GM23338 (cell line): ENCODE measurements around the gene CLPSL2. TPM values are rescaled to one million over a fixed set of nuclear protein-coding genes. Genes with fewer than 3 reads are reported as not detected.
A peak's percentile ranks its signal among the peaks of the same experiment; 100 is the strongest.

Source experiments
- ATAC-seq: fragments of 200-7000 bp; cut with Tn5 transposase; 3 replicates; pipeline ENCODE4 v1.9.1; 2020
- DNase-seq: peaks from one replicate; pipeline ENCODE4 v3.0.0-alpha.2; 2015; ENCODE audit warnings: low spot score
- H2AFZ ChIP-seq: fragments of 200-600 bp; sonication (generic); 2 replicates; pipeline ENCODE4 v1.8.0; 2016; ENCODE audit warnings: antibody characterized with exemption, mild to moderate bottlenecking, moderate library complexity
- H3F3A ChIP-seq: fragments of 200-600 bp; sonication (generic); replicated peaks from 2 replicates; pipeline ENCODE4 v1.8.0; 2017; ENCODE audit warnings: antibody characterized with exemption, mixed run types, low read depth
- H3K27ac ChIP-seq: fragments of 200-600 bp; sonication (generic); 2 replicates; pipeline ENCODE4 v1.6.1; 2016; ENCODE audit warnings: low read depth
- H3K27me3 ChIP-seq: fragments of 200-600 bp; sonication (generic); 2 replicates; pipeline ENCODE4 v1.8.0; 2016; ENCODE audit warnings: mild to moderate bottlenecking, mixed run types, moderate library complexity; ENCODE audit not compliant: insufficient read depth
- H3K36me3 ChIP-seq: fragments of 200-600 bp; sonication (generic); 2 replicates; pipeline ENCODE4 v1.8.0; 2016; ENCODE audit warnings: mild to moderate bottlenecking; ENCODE audit not compliant: insufficient read depth
- H3K4me1 ChIP-seq: fragments of 200-600 bp; sonication (generic); 2 replicates; pipeline ENCODE4 v1.8.0; 2016; ENCODE audit warnings: mild to moderate bottlenecking, moderate library complexity; ENCODE audit not compliant: insufficient read depth
- H3K4me2 ChIP-seq: fragments of 200-600 bp; sonication (generic); 2 replicates; pipeline ENCODE4 v1.7.1; 2017; ENCODE audit warnings: mixed run types
- H3K4me3 ChIP-seq: fragments of 200-600 bp; sonication (generic); 2 replicates; pipeline ENCODE4 v1.6.1; 2016; ENCODE audit warnings: mixed run types
- H3K79me2 ChIP-seq: fragments of 200-600 bp; sonication (generic); replicated peaks from 2 replicates; pipeline ENCODE4 v1.8.0; 2017; ENCODE audit warnings: mild to moderate bottlenecking; ENCODE audit not compliant: insufficient read depth
- H3K9me2 ChIP-seq: fragments of 200-600 bp; sonication (generic); 2 replicates; pipeline ENCODE4 v1.8.0; 2017; ENCODE audit not compliant: insufficient read depth
- H4K20me1 ChIP-seq: fragments of 200-600 bp; sonication (generic); replicated peaks from 2 replicates; pipeline ENCODE4 v1.8.0; 2017; ENCODE audit warnings: mild to moderate bottlenecking; ENCODE audit not compliant: insufficient read depth
- H3K27ac Mint-ChIP-seq: 2 replicates; pipeline ENCODE4 v1.8.0; 2020; ENCODE audit warnings: inconsistent platforms, mild to moderate bottlenecking, moderate library complexity, mixed read lengths
- H3K27me3 Mint-ChIP-seq: 3 replicates; pipeline ENCODE4 v1.8.0; 2022; ENCODE audit warnings: low read depth, mild to moderate bottlenecking, moderate library complexity, mixed read lengths, inconsistent platforms; ENCODE audit not compliant: insufficient read depth, poor library complexity
- H3K36me3 Mint-ChIP-seq: 3 replicates; pipeline ENCODE4 v1.8.0; 2021; ENCODE audit warnings: low read depth, mild to moderate bottlenecking, inconsistent platforms, moderate library complexity, mixed read lengths
- H3K4me1 Mint-ChIP-seq: 3 replicates; pipeline ENCODE4 v1.8.0; 2020; ENCODE audit warnings: mild to moderate bottlenecking, inconsistent platforms, mixed read lengths
- H3K4me3 Mint-ChIP-seq: 3 replicates; pipeline ENCODE4 v1.8.0; 2021; ENCODE audit warnings: moderate library complexity, mild to moderate bottlenecking, inconsistent platforms, mixed read lengths
- H3K9me3 Mint-ChIP-seq: 3 replicates; pipeline ENCODE4 v1.8.0; 2020; ENCODE audit warnings: moderate library complexity, mild to moderate bottlenecking, inconsistent platforms, mixed read lengths
- EZH2phosphoT487 ChIP-seq: fragments of 200-600 bp; sonication (generic); IDR thresholded peaks from one replicate; pipeline ENCODE4 v1.8.1; 2018; ENCODE audit warnings: antibody characterized with exemption; ENCODE audit not compliant: unreplicated experiment
- POLR2AphosphoS5 ChIP-seq: IDR thresholded peaks from 2 replicates; pipeline ENCODE4 v1.6.1; 2016; ENCODE audit warnings: antibody characterized with exemption, low read depth
- long read RNA-seq: library from polyadenylated mRNA; unstranded; transcript quantifications from one replicate; pipeline ENCODE4 v2.0.0, GENCODE V29; 2020; ENCODE audit not compliant: unreplicated experiment
- polyA plus RNA-seq: library from polyadenylated mRNA; unstranded; fragments of >200 nt; fragmentation: Nextera tagmentation; extraction: Ambion mirVana; gene quantifications from 2 replicates; pipeline ENCODE4 v1.2.1, GENCODE V29; 2016
- total RNA-seq: library from RNA; depleted of rRNA; stranded (reverse); fragments of >200 nt; shearing (Covaris generic); gene quantifications from 2 replicates; pipeline ENCODE4 v1.2.3, GENCODE V29; 2014; rRNA removed
- TF ChIP-seq, protein P1 (sequence below), 2 experiments: fragments of 200-600 bp in 1 of 2; sonication (generic) in 1 of 2; conservative IDR thresholded peaks; 2 replicates each; pipeline versions ENCODE4 v1.5.1 to v1.6.1; 2016 to 2017; ENCODE audit warnings: antibody characterized with exemption in 2 of 2, low read depth in 2 of 2, mild to moderate bottlenecking in 2 of 2, moderate library complexity in 1 of 2

CLPSL2 gene
- total RNA-seq (3.1 TPM in 1 of 2 replicates, not detected in the other), polyA plus RNA-seq (2.9 and 3.6 TPM in 2 replicates)
- long read RNA-seq, partial matches to known transcripts: 0 of 5 reads
- long read RNA-seq, other reads (novel, unspliced or antisense): 2 of 5 reads

DNA sequence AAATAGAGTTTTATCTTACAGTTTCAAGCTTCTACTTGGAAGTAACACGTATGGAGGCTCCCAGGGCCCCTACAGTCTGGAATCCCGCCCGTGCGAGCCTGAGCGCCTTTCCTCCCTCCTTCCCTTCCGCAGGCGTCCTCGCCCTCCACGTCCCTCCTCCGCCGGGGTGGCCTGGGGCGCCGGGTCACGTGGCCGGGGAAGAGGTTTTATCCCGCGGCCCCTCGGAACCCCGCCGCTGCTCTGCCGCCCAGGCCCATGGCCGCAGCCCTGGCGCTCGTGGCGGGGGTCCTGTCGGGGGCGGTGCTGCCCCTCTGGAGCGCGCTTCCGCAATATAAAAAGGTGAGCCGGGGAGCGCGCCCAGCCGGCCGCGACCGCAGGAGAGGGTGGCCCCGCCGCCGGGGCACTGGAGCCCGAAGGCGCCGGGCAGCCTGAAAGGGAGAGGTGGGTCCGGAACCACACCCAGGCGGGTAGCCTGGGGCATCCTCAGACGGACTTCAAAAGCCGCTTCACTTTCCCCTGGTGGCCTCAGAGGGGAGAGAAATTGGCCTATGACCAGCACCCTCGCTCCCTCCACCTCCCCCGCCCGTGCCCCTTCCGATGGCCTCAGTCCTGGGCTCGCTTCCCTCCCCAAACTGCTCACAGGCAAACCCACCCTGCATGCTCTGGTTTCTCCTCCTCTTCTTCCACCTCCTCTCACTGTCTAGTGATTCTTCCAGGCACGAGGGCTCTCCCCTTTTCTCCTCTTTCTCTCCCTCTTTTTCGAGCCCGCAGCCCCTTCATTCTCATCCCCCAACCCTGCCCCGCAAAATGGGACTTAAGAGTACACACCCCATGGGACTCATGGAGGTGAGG lies at the start of gene CLPSL2:
TSS of gene CLPSL2 (plus strand) at position 235 of the 852 bp plus-strand sequence. CDS start at position 256, 21 bp downstream.
- peak within 1 kb of the TSS; percentile 85 for H3K4me2 ChIP-seq
- H3K27ac ChIP-seq: no peak within 1 kb of the TSS
- Mint-ChIP-seq H3K4me1 (peaks cover 7% of the 10 kb centered on the region), H3K36me3 (no peaks in the 10 kb centered on the region; the same call in 2 of the 3 replicates), H3K27me3 (peaks cover 21% of the 10 kb centered on the region), H3K4me3 (peak within 1 kb of the TSS; percentile 79), H3K9me3 (no peaks in the 10 kb centered on the region; the same call in 2 of the 3 replicates), H3K27ac (no peak within 1 kb of the TSS)
- H2AFZ ChIP-seq: peak within 1 kb of the TSS; percentile 91
- H3K9me2 ChIP-seq: no peaks in the 10 kb centered on the region
- H3K4me3 ChIP-seq: peak within 1 kb of the TSS; percentile 66
- H4K20me1 ChIP-seq: no peaks in the 10 kb centered on the region
- peaks cover 6% of the 10 kb centered on the region; the same call in 1 of the 2 replicates for H3F3A ChIP-seq
- H3K79me2 ChIP-seq: no peaks in the 10 kb centered on the region
- DNase-seq (peak; percentile 84), ATAC-seq (peak; percentile 83)
- peak; percentile 55; the same call in 1 of the 2 replicates for TF ChIP-seq POLR2AphosphoS5
- TF ChIP-seq, protein P1, sequence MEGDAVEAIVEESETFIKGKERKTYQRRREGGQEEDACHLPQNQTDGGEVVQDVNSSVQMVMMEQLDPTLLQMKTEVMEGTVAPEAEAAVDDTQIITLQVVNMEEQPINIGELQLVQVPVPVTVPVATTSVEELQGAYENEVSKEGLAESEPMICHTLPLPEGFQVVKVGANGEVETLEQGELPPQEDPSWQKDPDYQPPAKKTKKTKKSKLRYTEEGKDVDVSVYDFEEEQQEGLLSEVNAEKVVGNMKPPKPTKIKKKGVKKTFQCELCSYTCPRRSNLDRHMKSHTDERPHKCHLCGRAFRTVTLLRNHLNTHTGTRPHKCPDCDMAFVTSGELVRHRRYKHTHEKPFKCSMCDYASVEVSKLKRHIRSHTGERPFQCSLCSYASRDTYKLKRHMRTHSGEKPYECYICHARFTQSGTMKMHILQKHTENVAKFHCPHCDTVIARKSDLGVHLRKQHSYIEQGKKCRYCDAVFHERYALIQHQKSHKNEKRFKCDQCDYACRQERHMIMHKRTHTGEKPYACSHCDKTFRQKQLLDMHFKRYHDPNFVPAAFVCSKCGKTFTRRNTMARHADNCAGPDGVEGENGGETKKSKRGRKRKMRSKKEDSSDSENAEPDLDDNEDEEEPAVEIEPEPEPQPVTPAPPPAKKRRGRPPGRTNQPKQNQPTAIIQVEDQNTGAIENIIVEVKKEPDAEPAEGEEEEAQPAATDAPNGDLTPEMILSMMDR (conservative IDR thresholded peaks at IDR 0.05; ENCODE audit: low read depth in 2 of 2): no peak
- no peaks in the 10 kb centered on the region for H3K4me1 ChIP-seq
- H3K27me3 ChIP-seq: peaks cover 14% of the 10 kb centered on the region
- H3K36me3 ChIP-seq: no peaks in the 10 kb centered on the region

- H3K9me2 ChIP-seq: no peaks in the 10 kb centered on the region
- DNase-seq: peak; percentile 88
- peaks cover 16% of the 10 kb centered on the region for H3F3A ChIP-seq
- H3K4me3 Mint-ChIP-seq: peak overlapping the region; percentile 90
- no peak for TF ChIP-seq EZH2phosphoT487
- TF ChIP-seq POLR2AphosphoS5: peak; percentile 63; the same call in 1 of the 2 replicates
- 0 out of 2 replicates have a peak overlapping the region, but pooled peaks have one; percentile 26 for H3K27ac ChIP-seq
- peak overlapping the region; percentile 66; the same call in 1 of the 2 replicates for H3K27ac Mint-ChIP-seq
- peaks cover 55% of the 10 kb centered on the region for H3K4me1 Mint-ChIP-seq
- H3K27me3 ChIP-seq: peaks cover 19% of the 10 kb centered on the region
- H4K20me1 ChIP-seq: no peaks in the 10 kb centered on the region
- H3K9me3 Mint-ChIP-seq: no peaks in the 10 kb centered on the region
- H3K79me2 ChIP-seq: no peaks in the 10 kb centered on the region
- H3K36me3 Mint-ChIP-seq: no peaks in the 10 kb centered on the region; the same call in 2 of the 3 replicates
- ATAC-seq: peak; percentile 56
- peaks cover 33% of the 10 kb centered on the region for H3K4me1 ChIP-seq
- H3K4me3 ChIP-seq: peak overlapping the region; percentile 92
- no peaks in the 10 kb centered on the region for H3K36me3 ChIP-seq
- peak overlapping the region; percentile 89 for H3K4me2 ChIP-seq
- peak overlapping the region; percentile 95 for H2AFZ ChIP-seq
- H3K27me3 Mint-ChIP-seq: peaks cover 30% of the 10 kb centered on the region
Measured at GRCh38 chr6:35727231-35727934, 49.0 kb upstream of the CLPSL2 start.
